Left renal pelvis (tissue), 4 donors: ENCODE measurements around the gene ZNF267. TPM values are rescaled to one million over a fixed set of nuclear protein-coding genes. Genes with fewer than 3 reads are reported as not detected.
"Not testable (repeated sequence)": the region's sequence is repeated elsewhere in the genome, so short reads cannot be mapped to it uniquely, and the experiment has no call there.

Source experiments
- DNase-seq, 4 donors: peaks; one replicate each; pipeline ENCODE4 v3.0.0-alpha.2; 2013; ENCODE audit warnings: low read depth in 4 of 4, low spot score in 3 of 4
- polyA plus RNA-seq, 4 donors: library from polyadenylated mRNA; unstranded; fragments of 120-200 nt; gene quantifications; one replicate each; pipeline ENCODE4 v1.2.1, GENCODE V29; 2013; ENCODE audit not compliant: insufficient read length in 4 of 4

The ZNF267 gene
- 10 to 100 TPM in 3 of 4 donors, 1 to 10 TPM in 1; 9.3 to 18.2 (median 14.0) TPM for polyA plus RNA-seq

DNA sequence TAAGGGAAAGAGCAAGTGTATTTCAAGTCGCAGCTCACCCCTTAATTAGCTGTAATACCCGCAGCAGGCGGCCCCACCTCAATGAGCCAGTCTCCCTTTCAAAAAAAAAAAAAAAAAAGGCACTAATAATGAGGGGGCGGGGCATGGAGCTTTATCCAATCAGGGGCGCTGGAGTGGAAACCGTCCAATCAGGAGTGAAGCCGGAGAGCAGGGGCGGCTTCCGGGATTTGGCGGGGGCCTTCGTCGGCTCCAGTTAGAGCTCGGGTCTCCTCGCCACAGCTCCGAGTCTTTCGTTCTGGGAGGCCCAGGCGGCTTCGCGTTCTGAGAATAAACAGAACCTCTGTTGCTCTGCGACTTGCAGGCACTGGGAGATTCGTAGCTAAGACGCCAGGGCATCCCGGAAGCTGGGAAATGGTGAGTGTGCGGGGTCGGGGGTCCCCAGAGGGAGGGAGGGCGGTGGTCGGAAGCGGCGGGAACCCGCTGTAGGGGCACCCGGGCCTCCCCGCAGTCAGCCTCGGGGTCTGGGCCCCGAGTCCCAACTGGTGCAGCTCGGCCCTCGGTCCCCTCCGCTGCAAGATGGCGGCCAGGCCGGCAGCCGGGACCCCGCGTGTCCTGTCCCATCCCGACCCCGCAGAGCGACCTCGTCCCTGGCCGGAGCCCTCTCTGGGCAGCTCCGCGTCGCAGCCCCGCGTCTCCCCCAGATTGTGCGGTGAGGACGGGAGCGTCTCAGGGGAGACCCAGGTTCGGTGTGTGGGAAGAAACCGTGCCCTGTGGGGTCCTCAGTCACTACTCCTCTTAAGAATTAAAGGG, at the start of gene ZNF267:
ZNF267 (plus strand) TSS at position 252 of the 810 bp plus-strand sequence; CDS start at position 412, 160 bp downstream.
- peak; percentile 77 to 90 (median 86) for DNase-seq

DNA sequence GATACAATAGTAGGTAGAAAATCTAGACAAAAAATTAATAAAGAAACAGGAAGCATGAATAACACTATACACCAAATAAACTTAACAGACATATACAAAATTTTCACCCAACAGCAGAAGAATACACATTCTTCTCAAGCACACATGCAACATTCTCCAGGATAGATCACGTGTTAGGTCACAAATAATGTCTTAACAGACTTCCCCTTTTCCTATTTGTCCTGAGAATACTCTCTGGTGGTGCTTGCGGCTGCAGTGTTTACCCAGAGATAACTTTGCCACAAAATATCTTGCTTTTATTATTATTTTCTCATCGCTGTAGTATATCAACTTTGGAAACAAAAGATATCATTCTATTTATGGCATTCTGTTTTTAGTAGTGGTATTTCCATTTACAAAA, 40.6 kb upstream of the ZNF267 start:
- DNase-seq: no peak

DNA sequence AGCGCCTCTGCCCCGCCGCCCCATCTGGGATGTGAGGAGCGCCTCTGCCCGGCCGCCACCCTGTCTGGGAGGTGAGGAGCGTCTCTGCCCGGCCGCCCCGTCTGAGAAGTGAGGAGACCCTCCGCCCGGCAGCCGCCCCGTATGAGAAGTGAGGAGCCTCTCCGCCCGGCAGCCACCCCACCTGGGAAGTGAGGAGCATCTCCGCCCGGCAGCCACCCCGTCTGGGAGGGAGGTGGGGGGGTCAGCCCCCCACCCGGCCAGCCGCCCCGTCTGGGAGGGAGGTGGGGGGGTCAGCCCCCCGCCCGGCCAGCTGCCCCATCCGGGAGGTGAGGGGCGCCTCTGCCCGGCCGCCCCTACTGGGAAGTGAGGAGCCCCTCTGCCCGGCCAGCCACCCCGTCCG, 37.2 kb upstream of the ZNF267 start:
- DNase-seq: not testable (repeated sequence)

- no peak for DNase-seq
These were observed 30.7 kb upstream of the ZNF267 start for GRCh38 chr16:31842864-31843263.

GRCh38 chr16:31848572-31848971, 25.0 kb upstream of the ZNF267 start:
- not testable (repeated sequence) for DNase-seq

DNA sequence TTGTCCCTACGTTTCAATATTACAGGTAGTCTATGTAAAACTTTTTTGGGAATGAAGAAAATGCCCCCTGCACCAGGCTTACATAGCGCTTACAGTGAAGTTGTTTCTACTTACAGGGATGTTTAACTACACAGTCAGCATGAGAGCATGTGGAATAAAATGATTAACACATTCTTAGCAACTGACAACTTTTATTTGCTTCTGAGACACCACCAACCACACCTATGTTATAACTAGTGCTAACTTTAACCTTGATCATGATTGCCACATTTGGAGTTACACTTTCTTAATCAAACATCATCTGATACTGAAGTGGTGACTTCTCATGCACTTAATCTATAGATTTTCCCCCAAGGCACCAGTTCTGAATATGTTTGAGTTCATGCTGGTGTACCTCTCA, 20.3 kb upstream of the ZNF267 start:
- DNase-seq: no peak

DNA sequence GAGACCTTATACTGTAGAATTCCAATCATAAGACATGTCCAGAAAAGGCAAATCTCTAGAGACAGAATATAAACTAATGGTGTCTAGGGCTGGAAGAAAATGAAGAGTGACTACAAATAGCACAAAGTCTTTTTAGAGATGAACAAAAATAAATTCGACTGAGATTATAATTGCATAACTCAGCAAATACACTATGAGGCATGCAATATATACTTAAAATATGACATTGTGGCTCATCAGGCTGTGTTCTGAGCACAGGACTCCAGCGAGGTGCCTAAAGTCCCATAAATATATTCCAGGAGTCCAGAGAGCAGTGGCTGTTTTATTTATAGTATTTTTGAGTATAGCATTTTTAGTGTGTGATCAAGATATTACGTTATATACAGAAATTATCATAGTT, 13.1 kb upstream of the ZNF267 start:
- no peak for DNase-seq

- no peak for DNase-seq
These were observed 12.2 kb upstream of the ZNF267 start for GRCh38 chr16:31861455-31861854.

- DNase-seq: no peak
These were observed 10.8 kb upstream of the ZNF267 start for GRCh38 chr16:31862761-31863160.

DNA sequence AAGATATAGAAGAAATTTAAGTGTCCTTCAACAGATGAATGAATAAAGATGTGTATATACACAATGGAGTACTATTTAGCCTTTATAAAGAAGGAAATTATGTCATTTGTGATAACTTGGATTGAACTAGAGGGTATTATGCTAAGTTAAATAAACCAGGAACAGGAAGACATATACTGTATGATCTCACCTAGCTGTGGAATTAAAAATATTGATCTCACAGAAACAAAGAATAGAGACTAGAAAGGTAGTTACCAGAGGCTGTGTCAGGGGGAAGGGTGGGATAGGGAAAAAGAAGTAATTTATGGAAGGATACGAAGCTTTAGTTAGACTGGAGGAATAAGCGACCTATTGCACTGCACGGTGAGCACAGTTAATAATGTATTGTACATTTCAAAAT, 5.4 kb upstream of the ZNF267 start:
- no peak for DNase-seq

DNA sequence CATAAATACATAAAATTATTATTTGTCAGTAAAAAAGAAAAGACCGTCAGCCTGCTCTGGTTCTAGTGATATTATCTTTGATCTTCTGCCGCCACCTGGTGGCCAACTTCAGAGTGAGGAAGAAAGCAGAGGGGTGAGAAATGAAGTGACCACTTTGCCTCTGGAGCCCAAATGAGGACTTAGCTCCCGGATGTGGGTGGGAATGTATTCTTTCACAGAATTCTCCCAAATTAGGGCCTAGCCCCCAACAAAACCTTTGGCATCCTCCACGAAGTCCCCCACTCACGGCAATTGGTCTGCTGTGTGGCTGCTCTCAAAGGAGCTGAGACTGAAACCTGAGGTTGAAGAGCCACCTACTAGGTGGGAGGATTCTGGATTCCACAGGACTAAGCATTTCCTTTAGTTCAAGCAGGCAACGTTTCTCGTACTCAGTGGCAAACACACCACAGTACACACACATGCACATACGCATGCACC, 4.9 kb upstream of the ZNF267 start:
- peak in 2 of 4 donors; percentile 44 to 46 for DNase-seq

GRCh38 chr16:31869511-31870201, 4.0 kb upstream of the ZNF267 start:
- no peak for DNase-seq

- DNase-seq: no peak
These were observed 2.8 kb upstream of the ZNF267 start for GRCh38 chr16:31870809-31871208.

DNA sequence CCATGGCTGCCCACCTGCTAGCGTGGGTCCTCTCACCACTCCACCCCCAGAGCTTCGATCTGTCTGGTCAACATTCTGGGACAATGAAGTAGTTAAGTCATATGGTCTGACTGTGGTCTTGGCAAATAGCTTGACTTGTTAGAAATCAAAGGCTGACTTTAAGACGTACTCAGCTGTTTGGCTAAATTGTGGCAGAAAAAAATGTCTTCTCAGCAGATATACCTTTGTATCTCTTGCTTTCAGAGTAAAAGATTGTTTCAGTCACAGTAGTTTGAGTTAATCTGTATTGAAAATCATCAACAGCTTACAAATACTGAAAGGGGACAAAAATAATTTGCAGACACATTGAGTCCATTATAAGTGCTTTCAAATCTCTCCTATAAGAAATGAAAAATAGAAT, 2.1 kb upstream of the ZNF267 start:
- DNase-seq: no peak

- DNase-seq: no peak
These were observed 1.4 kb upstream of the ZNF267 start for GRCh38 chr16:31872201-31872600.

- DNase-seq: peak in 1 of 4 donors; percentile 19
These were observed 932 bp downstream of the ZNF267 start for GRCh38 chr16:31874366-31875111.

DNA sequence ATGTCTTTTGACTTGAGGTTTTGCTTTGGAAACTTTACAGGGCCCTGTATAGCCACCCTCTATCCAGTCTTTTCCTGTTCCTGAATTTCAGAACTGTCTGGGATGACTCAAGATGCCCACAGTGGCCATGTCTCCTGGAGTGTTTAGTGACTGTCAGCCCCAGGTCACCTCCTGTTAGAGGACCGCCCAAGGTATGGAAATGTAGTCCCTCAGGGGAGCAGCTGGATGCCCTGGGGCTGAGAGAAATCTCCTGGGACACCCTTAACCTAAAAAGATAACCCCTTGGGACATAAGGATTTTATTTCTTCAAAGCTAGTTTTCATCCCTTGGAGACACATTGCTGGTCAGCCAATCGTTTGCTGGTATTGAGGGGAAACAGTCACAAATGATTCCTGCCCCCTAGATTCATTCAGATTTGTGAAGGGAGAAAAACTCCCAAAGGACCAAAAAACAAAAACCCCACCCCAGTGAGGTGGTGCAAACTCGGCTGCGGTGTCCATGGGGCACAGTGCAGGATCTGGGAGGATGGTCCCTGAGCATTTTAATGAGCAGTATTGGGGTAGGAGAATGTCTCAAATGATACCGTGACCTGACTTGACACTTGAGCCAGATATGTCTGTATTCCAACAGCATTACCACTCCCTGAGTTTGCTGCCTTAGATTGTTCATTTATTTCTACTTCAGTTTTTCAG, 1.7 kb downstream of the ZNF267 start:
- no peak for DNase-seq

- no peak for DNase-seq
These were observed 2.4 kb downstream of the ZNF267 start for GRCh38 chr16:31875928-31876547.

DNA sequence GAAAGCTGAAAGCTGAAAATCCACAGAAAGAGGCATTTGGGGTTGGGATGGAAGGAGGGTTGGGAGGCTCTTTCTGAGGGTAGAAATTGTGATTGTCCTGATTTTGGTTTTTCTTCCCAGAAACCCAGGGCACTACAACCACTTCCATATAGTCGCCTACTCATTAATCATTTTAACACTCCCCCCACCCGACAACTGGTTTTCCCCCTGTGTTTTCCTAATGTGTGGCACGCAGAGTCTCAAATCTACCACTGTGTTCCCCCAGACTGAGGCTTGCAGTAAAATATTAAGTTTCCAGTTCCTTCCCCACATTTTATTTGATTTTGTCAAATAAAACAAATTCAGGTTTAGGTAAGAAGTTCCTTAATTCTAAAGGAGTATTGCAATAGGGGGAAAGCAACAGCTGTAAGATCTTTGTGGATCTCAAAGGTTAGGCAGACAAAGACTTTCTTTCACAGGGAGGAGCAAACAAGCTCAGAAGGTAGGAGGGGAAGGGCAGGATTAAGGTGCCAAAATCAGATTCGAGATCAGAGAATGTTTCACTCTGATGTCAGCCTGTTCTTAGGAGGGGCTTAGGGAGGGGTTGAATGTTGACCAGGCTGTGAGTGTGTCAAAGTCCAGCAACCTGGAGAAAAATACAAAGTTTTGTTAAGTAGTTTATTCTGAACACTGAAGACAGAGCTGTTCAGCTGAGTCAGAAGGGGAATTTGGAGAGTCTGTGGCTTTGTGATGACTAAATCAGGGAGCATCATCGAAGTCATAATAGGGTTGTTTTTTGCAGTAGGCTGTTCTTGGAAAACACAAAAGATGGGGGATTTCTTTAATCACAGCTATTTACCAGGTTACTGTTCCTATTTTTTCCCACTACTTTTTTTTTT, 3.6 kb downstream of the ZNF267 start:
- no peak for DNase-seq
